Aorta (tissue), 5 donors: ENCODE data around the gene PMP22. TPM values are rescaled to one million over a fixed set of nuclear protein-coding genes. Genes with fewer than 3 reads are reported as not detected.

Experiments used
- ATAC-seq: fragments of 200-7000 bp; cut with Tn5 transposase; one replicate; pipeline ENCODE4 v1.9.1; 2022; ENCODE audit warnings: moderate library complexity; ENCODE audit not compliant: low FRiP score
- DNase-seq, 2 donors: peaks; one replicate each; pipeline ENCODE4 v3.0.0-alpha.2; 2020
- H3K27ac ChIP-seq, 2 donors: one replicate each; pipeline ENCODE4 v1.5.1; 2013; ENCODE audit warnings: low read length in 2 of 2, mild to moderate bottlenecking in 2 of 2, moderate library complexity in 2 of 2, control low read depth in 1 of 2, inconsistent platforms in 1 of 2, low read depth in 1 of 2
- H3K27me3 ChIP-seq, 2 donors: one replicate each; pipeline ENCODE4 v1.6.1; 2013; ENCODE audit warnings: control low read depth in 1 of 2, low read length in 1 of 2, mild to moderate bottlenecking in 1 of 2, moderate library complexity in 1 of 2; ENCODE audit not compliant: insufficient read depth in 2 of 2, control insufficient read depth in 1 of 2
- H3K36me3 ChIP-seq, 2 donors: one replicate each; pipeline ENCODE4 v1.6.1; 2013; ENCODE audit warnings: control low read depth in 1 of 2, low read length in 1 of 2, mild to moderate bottlenecking in 1 of 2; ENCODE audit not compliant: insufficient read depth in 2 of 2, control insufficient read depth in 1 of 2
- H3K4me1 ChIP-seq, 2 donors: one replicate each; pipeline ENCODE4 v1.6.1; 2013; ENCODE audit warnings: low read length in 2 of 2, control low read depth in 1 of 2, mild to moderate bottlenecking in 1 of 2, moderate library complexity in 1 of 2; ENCODE audit not compliant: insufficient read depth in 2 of 2, control insufficient read depth in 1 of 2
- H3K4me3 ChIP-seq, 2 donors: one replicate each; pipeline ENCODE4 v1.5.1; 2013; ENCODE audit warnings: low read length in 2 of 2, control low read depth in 1 of 2, mild to moderate bottlenecking in 1 of 2
- H3K9me3 ChIP-seq: one replicate; pipeline ENCODE4 v1.6.1; 2013; ENCODE audit warnings: mild to moderate bottlenecking, low read length; ENCODE audit not compliant: control insufficient read depth
- WGBS, 2 donors: extraction: QIAGEN DNeasy Blood & Tissue Kit; methylation state at CpG; one replicate each; pipeline ENCODE4 v1.1.7; 2013; 5-methylcytosine and 5-hydroxymethylcytosine counted together
- intact Hi-C, 2 donors: fragments of 100-400 bp; cut with DNase I; formaldehyde crosslinking; loops; one replicate each; pipeline versions ENCODE4 v1.14.2 to v1.15.0; 2022
- polyA plus RNA-seq, 2 donors: library from polyadenylated mRNA; stranded (reverse); fragments of 200-250 nt; gene quantifications; one replicate each; pipeline ENCODE4 v1.2.3, GENCODE V29; 2013
- total RNA-seq, 2 donors: library from RNA; stranded (reverse); fragmentation: NEBNext Ultra II Directional; extraction: Animal tissue kit (Norgen Biotek cat#: 25700); gene quantifications; one replicate each; pipeline ENCODE4 v1.2.1, GENCODE V29; 2021
- donor health status: healthy with polysubstance abuse.
- donor health status: Bipolar disorder and iron deficiency.
- donor health status: DM: no; HTN: no; CAD: no.
- donor health status: DM: no; HTN: no; CAD: no.
- donor health status: DM: yes; HTN: yes; CAD: no.

The PMP22 gene
- total and polyA plus RNA-seq, 4 donors = 87.8 to 226 (median 134) TPM

DNA sequence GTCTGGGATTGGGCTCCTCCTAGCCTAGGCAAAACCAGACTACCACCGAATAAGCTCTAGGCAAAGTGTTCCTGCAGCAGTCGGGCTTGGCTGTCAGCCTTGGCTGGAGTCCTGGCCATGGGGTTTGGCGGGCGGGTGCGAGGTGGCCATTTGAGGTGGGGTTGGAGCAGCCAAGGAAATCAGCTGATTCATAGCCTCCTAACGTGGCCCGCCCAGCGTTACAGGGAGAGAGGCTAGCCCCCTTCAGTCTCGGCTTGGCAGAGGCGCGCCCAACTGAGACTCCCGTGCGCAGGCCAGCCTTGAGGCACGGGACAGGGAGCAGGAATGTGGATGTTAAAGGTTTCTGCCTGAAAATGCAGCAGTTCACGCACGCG lies 1.9 kb downstream of the PMP22 start:
- Histone ChIP-seq H3K27me3 (no peaks in the 10 kb centered on the region), H3K27ac (peak overlapping the region in 1 of 2 donors; percentile 84), H3K36me3 (peaks cover 0 to under 1% of the 10 kb centered on the region in 2 donors), H3K4me3 (peak overlapping the region; percentile 55 to 70), H3K4me1 (no peaks in the 10 kb centered on the region), H3K9me3 (no peaks in the 10 kb centered on the region)
- ATAC-seq (peak; percentile 77), DNase-seq (peak; percentile 95)
- intact Hi-C loops = loop anchor here in 1 of 2 donors (2.0 to 5.0 kb wide), 3 partner anchors 79 to 736 kb away; partner anchors contain the start of genes TEKT3, TTC19 and ZSWIM7
- 0 to 1% methylated on average over 17 of the region's 17 CpGs for WGBS, 2 donors

DNA sequence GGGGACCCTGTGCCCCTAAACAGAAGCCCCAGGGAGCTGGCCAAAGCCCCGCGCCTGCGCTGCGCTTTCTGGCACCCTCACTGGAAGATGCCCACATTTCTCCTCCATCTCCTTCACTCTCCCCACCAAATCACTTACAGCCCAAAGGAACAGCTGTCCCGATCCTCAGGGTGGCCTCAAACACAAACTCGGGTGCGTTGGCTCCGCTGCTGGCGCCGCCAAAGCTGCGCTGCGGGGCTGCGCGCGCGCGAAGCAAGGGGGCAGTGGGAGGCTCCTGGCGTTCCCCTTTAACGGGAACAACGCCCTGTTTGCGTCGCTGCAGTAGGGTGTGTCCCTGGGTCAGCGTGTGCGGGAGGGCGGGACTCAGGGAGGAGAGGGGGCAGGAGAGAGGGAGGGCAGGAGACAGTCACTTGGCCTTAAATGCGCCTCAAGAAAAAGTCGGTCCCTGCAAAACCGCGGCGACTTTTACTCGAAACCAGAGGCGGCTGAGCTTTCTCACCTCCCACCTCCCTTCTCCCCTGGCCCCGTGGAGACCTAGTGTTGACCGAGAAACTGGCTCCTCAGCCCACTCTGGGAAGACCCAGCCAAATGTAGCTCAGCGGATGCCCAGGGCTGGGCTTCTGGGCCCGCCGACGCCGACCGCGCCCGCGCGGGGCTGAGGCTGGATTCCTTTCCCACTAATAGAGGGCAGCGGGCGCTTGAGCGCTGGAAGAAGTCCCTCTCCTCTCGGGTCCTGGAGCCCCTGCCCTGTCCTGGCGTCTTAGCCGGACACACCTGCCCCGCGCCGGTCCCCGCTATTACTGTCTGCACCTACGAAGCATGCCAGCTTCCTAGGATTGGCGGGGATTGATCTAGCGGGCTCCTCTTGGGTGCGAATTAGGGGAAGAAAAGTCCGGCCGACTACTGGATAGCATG lies 2.6 kb downstream of the PMP22 start:
- WGBS, 2 donors = 0% methylated on average over 55 to 60 of the region's 60 CpGs
- DNase-seq (peak; percentile 94 to 96), ATAC-seq (peak; percentile 92)
- no peaks in the 10 kb centered on the region for H3K27me3 ChIP-seq
- no peaks in the 10 kb centered on the region for H3K4me1 ChIP-seq
- intact Hi-C loops = loop anchor here in 1 of 2 donors (1.0 to 5.0 kb wide), 4 partner anchors 80 to 736 kb away; partner anchors contain the start of genes TEKT3, TTC19 and ZSWIM7
- H3K9me3 ChIP-seq = no peaks in the 10 kb centered on the region
- H3K4me3 ChIP-seq = peak overlapping the region; percentile 70 to 86
- peaks cover 0 to 5% of the 10 kb centered on the region in 2 donors for H3K36me3 ChIP-seq
- H3K27ac ChIP-seq = peak overlapping the region; percentile 78 to 98

DNA sequence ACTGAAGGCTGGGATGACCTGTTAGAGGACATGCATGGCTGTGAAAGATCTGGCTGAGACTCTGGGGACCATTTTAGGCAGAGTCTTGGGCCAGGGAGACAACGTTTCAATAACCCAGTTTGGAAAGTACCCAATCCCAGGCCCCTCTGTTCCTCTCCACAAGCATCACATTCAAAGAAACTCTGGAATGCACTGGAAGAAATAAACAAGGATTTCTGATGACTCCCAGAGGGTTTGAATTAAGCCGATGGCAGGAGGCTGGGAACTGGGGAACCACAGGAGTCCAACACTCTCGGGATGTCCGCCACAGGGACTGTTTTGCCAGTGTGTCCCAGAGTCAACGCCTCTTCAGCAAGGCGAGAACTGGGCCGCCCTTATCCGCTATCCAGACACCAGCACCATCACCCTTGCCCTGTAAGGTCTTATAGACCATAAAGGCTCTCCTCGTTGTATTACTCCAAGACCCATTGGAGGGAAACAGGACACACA lies 3.3 kb downstream of the PMP22 start:
- intact Hi-C loops = loop anchor here (1.0 to 5.0 kb wide), 6 partner anchors 80 to 737 kb away; partner anchors contain the start of genes TEKT3 (in 1 of the 2), TTC19 (in 1 of the 2) and ZSWIM7 (in 1 of the 2)
- Histone ChIP-seq H3K9me3 (no peaks in the 10 kb centered on the region), H3K27me3 (no peaks in the 10 kb centered on the region), H3K4me1 (no peaks in the 10 kb centered on the region), H3K36me3 (peaks cover 0 to 5% of the 10 kb centered on the region in 2 donors), H3K27ac (peak overlapping the region; percentile 78 to 98), H3K4me3 (peak overlapping the region; percentile 70 to 86)
- WGBS, 2 donors = 0% methylated on average over 9 of the region's 9 CpGs
- DNase-seq = peak in 1 of 2 donors; percentile 60
- peak; percentile 19 for ATAC-seq

DNA sequence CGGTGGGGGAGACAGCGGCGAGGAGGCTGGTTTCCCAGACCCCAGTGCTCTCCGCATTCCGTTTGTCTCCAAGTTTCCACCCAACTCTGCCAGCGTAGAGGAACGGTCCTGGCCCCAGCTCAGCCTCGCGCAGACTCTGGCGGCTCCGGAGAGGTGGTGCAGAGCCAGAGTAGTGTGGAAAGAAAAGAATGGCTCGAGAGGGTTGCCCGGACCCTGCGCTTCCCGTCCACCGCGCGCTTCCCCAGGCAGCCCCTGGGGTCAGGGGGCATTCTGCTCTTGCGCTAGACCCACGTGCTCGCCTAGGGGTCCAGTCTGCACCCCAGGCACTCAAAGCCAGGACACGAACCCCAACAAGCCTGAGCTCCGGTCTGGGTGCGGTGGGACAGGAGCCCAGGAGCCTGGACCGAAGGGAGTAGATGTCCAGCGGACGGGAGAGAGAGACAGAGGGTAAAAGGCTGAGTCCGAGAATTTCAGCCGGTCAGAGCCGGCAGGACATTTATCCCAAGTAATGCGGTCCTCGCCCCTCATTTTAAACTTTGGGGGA lies 3.8 kb downstream of the PMP22 start:
- H3K27ac ChIP-seq = peak overlapping the region; percentile 78 to 98
- H3K36me3 ChIP-seq = peaks cover 0 to 5% of the 10 kb centered on the region in 2 donors
- no peaks in the 10 kb centered on the region for H3K27me3 ChIP-seq
- H3K9me3 ChIP-seq = no peaks in the 10 kb centered on the region
- intact Hi-C loops = loop anchor here (2.0 to 5.0 kb wide), 4 partner anchors 81 to 241 kb away; partner anchors contain the start of gene TEKT3 (in 1 of the 2)
- WGBS, 2 donors = 0 to 1% methylated on average over 32 of the region's 32 CpGs
- ATAC-seq = peak; percentile 55
- H3K4me1 ChIP-seq = no peaks in the 10 kb centered on the region
- peak overlapping the region; percentile 70 to 86 for H3K4me3 ChIP-seq
- DNase-seq = peak; percentile 80 to 85

DNA sequence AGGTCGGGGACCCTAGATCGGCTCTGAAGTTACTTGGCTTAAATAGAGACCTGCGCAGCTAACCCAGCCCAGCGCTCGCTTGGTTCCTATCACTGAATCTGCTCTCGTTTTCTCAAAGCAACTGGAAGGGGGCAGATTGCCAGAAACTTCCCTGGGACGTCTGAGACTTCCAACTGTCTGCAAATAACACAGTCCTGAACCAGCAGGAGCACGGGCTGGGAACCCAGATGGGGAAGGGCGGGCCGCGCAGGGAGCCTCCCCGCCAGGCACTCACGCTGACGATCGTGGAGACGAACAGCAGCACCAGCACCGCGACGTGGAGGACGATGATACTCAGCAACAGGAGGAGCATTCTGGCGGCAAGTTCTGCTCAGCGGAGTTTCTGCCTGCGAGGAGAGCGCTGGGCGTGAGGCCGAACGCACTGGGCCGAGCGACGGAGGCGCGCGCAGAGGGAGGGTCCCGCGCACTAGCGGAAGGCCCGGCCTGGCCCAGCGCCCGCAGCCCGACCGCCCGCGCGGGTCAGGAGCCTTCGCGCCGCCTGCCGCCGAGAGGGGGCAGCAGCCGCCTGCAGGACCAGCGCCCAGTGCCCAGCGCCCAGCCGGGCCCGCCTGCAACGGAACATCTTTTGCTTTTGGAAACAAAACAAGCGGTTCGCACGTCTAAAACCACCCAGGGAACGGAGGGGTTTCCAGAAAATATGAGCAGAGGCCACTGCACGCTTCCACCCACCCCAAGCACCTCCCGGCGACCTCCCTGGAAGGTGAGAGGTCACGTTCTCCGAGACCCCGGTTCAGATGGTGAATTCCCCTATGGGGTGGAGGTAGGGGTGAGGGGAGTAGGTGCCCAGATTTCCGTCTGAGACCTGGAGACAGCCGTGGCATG lies 4.5 kb downstream of the PMP22 start:
- 0 to 1% methylated on average over 54 to 67 of the region's 67 CpGs for WGBS, 2 donors
- Histone ChIP-seq H3K36me3 (peaks cover 0 to 5% of the 10 kb centered on the region in 2 donors), H3K4me3 (peak overlapping the region; percentile 70 to 86), H3K9me3 (no peaks in the 10 kb centered on the region), H3K27me3 (no peaks in the 10 kb centered on the region), H3K27ac (peak overlapping the region; percentile 78 to 98), H3K4me1 (no peaks in the 10 kb centered on the region)
- DNase-seq = peak; percentile 93 to 96
- ATAC-seq = peak; percentile 86
- intact Hi-C loops = loop anchor here (2.0 to 5.0 kb wide), 4 partner anchors 82 to 242 kb away; partner anchors contain the start of gene TEKT3 (in 1 of the 2)

DNA sequence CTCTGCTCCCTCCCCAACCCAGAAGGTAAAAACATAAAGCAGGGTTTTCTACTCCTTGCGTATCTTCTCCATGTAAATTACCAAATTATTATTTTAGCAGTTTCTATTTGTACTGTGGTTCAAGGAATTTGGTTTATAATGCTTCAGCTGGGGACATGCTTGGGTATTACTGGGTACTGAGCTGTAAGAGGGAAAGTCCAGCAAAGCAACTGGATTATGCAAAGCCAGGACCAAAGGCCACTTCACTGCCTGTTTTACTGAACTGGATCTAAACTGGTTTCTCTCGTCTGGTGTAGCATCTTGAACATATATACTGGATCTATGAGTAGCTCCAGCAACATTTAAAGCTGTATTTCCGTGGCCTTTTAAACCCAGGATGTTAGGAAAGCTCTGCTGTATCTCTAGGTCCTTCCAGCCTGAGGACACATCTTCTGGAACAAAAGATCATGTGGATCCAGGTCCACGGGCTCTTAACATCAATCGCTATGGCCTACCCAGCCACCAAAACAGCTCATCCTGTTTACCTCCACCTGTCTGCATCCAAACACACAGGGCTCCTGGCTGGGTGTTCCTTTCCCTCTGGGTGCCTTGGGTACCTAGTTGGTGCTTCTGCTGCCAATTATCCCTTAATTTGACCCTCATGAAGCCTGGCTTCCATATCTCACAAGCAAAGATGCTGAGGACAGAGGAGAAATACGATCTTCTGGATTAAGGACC lies 7.2 kb downstream of the PMP22 start:
- Histone ChIP-seq H3K4me3 (no peak overlapping the region), H3K27ac (peak overlapping the region in 1 of 2 donors; percentile 44), H3K4me1 (no peaks in the 10 kb centered on the region), H3K36me3 (peaks cover 0 to 5% of the 10 kb centered on the region in 2 donors), H3K27me3 (no peaks in the 10 kb centered on the region), H3K9me3 (no peaks in the 10 kb centered on the region)
- no peak for ATAC-seq
- no peak for DNase-seq
- intact Hi-C loops = no loop called here
- WGBS, 2 donors = 73 to 75% methylated on average over 6 of the region's 6 CpGs

DNA sequence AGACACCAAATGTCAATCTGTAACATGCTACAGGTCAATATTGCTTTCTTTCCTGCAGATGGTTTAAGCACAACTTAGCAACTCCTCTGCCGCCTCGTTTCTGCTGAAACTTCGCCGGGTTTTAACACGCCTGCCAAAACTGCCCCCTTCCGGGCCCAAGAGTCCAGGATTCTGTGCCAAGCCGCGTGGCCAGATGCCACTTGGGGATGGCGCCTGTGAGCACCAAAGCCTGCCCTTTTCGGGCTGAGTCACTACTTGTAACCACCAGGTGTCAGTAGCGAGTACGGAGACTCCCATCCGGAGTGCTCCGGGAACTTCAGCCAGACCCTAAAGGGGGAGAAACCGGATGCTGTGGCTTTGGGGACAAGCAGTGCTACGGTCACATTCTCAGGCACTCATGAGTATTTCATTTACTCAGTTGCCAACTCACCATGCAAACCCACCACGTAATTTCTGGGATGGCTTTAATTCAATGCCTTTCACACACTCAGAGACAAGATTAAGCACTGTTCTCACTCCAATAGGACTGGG lies 7.8 kb downstream of the PMP22 start:
- peaks cover 0 to under 1% of the 10 kb centered on the region in 2 donors for H3K4me1 ChIP-seq
- peaks cover 2 to 5% of the 10 kb centered on the region in 2 donors for H3K36me3 ChIP-seq
- peak; percentile 73 for ATAC-seq
- no peaks in the 10 kb centered on the region for H3K9me3 ChIP-seq
- H3K27ac ChIP-seq = peak overlapping the region in 1 of 2 donors; percentile 39
- 0% methylated on average over 17 of the region's 17 CpGs for WGBS, 2 donors
- DNase-seq = peak; percentile 91 to 94
- intact Hi-C loops = no loop called here
- no peak overlapping the region for H3K4me3 ChIP-seq
- no peaks in the 10 kb centered on the region for H3K27me3 ChIP-seq
